HG02943 (cell line): ENCODE results near the gene ZNF608.

Source experiments
- ATAC-seq: cut with Tn5 transposase; IDR thresholded peaks from one replicate; pipeline ENCODE4 v1.9.1; 2021; ENCODE audit warnings: mild to moderate bottlenecking, low read depth, moderate library complexity; ENCODE audit not compliant: unreplicated experiment

ZNF608 gene

GRCh38 chr5:124698770-124699169, 47.7 kb downstream of the ZNF608 start:
- ATAC-seq, result no peak

- no peak for ATAC-seq
These were observed 48.4 kb downstream of the ZNF608 start for GRCh38 chr5:124697933-124698591.

GRCh38 chr5:124697501-124697900, 48.9 kb downstream of the ZNF608 start:
- no peak for ATAC-seq

GRCh38 chr5:124696898-124697297, 49.5 kb downstream of the ZNF608 start:
- ATAC-seq, result no peak
